Right cardiac atrium (tissue), 5 donors: ENCODE measurements around the gene CARMIL1. TPM values are rescaled to one million over a fixed set of nuclear protein-coding genes. Genes with fewer than 3 reads are reported as not detected.

ENCODE experiments used
- ATAC-seq, 2 donors: fragments of 200-7000 bp; cut with Tn5 transposase; one replicate each; pipeline versions ENCODE4 v1.8.0 to v1.9.1; 2020; ENCODE audit warnings: moderate library complexity in 2 of 2, mild to moderate bottlenecking in 1 of 2
- DNase-seq, 3 donors: peaks; one replicate each; pipeline ENCODE4 v3.0.0-alpha.2; 2020
- H3K27ac ChIP-seq: one replicate; pipeline ENCODE4 v1.5.1; 2013; ENCODE audit warnings: mild to moderate bottlenecking, low read length, control low read depth, moderate library complexity
- H3K27me3 ChIP-seq: one replicate; pipeline ENCODE4 v1.6.1; 2013; ENCODE audit not compliant: control insufficient read depth, insufficient read depth
- H3K4me1 ChIP-seq: one replicate; pipeline ENCODE4 v1.6.1; 2013; ENCODE audit warnings: low read length; ENCODE audit not compliant: control insufficient read depth, insufficient read depth
- H3K4me3 ChIP-seq: one replicate; pipeline ENCODE4 v1.5.1; 2013; ENCODE audit warnings: low read length, control low read depth
- H3K9me3 ChIP-seq: one replicate; pipeline ENCODE4 v1.6.1; 2013; ENCODE audit warnings: low read length; ENCODE audit not compliant: control insufficient read depth
- WGBS: extraction: QIAGEN DNeasy Blood & Tissue Kit; methylation state at CpG from one replicate; pipeline ENCODE4 v1.1.7; 2013; 5-methylcytosine and 5-hydroxymethylcytosine counted together
- intact Hi-C, 4 donors: fragments of 100-400 bp; cut with DNase I; formaldehyde crosslinking; loops; one replicate each; pipeline versions ENCODE4 v1.11.0 to v1.14.0; 2022 to 2023
- polyA plus RNA-seq: library from polyadenylated mRNA; stranded (reverse); fragments of 200-250 nt; gene quantifications from one replicate; pipeline ENCODE4 v1.2.3, GENCODE V29; 2013
- total RNA-seq, 4 donors: library from RNA; stranded (reverse); fragmentation: NEBNext Ultra II Directional; extraction: Animal tissue kit (Norgen Biotek cat#: 25700); gene quantifications; one replicate each; pipeline ENCODE4 v1.2.1, GENCODE V29; 2021
- donor health status: healthy with polysubstance abuse.
- donor health status: DM: no; HTN: yes; CAD: no.
- donor health status: DM: no; HTN: no; CAD: no.
- donor health status: DM: no; HTN: yes; CAD: no; lungs with severe emphysema.
- donor health status: DM: yes; HTN: yes; CAD: no.

Gene CARMIL1
- total and polyA plus RNA-seq, 5 donors, result 9.5 to 19.8 (median 17.7) TPM

- WGBS, result 83% methylated on average over 8 of the region's 8 CpGs
- intact Hi-C loops, result no loop called here
These were observed 30.7 kb downstream of the CARMIL1 start for GRCh38 chr6:25309886-25310285.

DNA sequence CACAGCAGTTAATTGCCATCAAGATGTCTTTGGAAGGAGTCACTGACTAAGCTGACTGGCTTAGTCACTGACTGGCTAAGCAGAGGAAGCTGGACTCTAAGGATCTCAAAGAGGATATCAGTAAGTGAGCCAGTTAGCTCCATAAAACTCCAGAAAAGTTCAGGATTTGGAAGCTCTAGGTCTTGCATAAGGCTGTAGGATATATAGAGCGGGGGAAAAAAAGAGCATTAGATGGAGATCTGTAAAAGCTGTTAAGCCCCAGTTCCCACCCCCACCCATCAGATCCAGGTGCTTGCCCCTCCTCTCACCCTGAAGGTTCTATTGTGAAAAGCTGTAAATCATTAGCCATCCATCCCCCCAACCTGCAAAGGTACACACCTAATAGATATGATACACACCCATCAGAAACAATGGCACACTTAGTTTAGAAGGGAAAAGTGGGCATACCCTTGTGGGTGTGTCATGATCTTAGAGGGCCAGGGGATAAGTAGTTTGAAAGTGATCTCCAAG, 32.2 kb downstream of the CARMIL1 start:
- H3K27ac ChIP-seq, result peak overlapping the region; percentile 71
- intact Hi-C loops, result no loop called here
- WGBS, result 95% methylated on average over 1 of the region's 1 CpG

More at GRCh38 chr6:25309886-25310285, 30.7 kb downstream of the CARMIL1 start:
- ATAC-seq (no peak), DNase-seq (no peak)
- Histone ChIP-seq H3K4me3 (no peak overlapping the region), H3K4me1 (peaks cover 4% of the 10 kb centered on the region), H3K27me3 (no peaks in the 10 kb centered on the region), H3K27ac (no peak overlapping the region), H3K9me3 (no peaks in the 10 kb centered on the region)

DNA sequence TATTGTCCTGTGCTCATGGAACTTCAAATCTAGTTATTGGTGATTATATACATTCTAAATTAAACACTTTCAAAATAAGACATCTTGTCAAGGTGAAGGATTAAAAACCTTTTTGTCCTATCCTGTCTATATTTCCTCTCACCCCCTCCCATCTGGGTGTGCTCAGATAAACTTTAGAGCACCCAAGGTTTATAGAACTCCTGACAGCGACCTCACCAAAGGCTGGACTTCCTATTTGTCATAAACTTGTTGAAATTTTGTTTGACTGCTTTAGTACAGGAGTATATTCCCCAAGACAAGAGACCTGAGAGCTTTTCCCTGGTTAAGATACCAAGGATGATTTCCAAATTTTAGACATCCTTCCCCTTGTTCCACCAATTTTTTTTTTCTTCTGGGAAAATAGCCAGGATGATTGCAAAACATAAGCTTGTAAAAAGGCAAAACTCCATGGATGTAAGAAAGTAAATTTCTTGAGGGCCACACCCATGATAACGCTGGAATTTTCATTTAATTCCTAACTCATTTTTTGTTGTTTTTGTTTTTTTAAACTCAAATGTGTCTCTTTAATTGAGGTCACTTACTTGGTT, 33.0 kb downstream of the CARMIL1 start:
- H3K4me1 ChIP-seq, result peaks cover 8% of the 10 kb centered on the region
- intact Hi-C loops, result no loop called here
- H3K9me3 ChIP-seq, result no peaks in the 10 kb centered on the region
- H3K4me3 ChIP-seq, result no peak overlapping the region
- DNase-seq (no peak), ATAC-seq (peak; percentile 65 to 67)
- no peaks in the 10 kb centered on the region for H3K27me3 ChIP-seq
- H3K27ac ChIP-seq, result no peak overlapping the region
- WGBS, result 36% methylated on average over 2 of the region's 2 CpGs

More for the DNA sequence above, 32.2 kb downstream of the CARMIL1 start:
- H3K9me3 ChIP-seq, result no peaks in the 10 kb centered on the region
- H3K27me3 ChIP-seq, result no peaks in the 10 kb centered on the region
- ATAC-seq (peak; percentile 51 to 53), DNase-seq (no peak)
- peaks cover 7% of the 10 kb centered on the region for H3K4me1 ChIP-seq
- H3K4me3 ChIP-seq, result no peak overlapping the region

- intact Hi-C loops, result no loop called here
- no peaks in the 10 kb centered on the region for H3K9me3 ChIP-seq
- ATAC-seq (peak; percentile 47 to 75), DNase-seq (no peak)
- 1% methylated on average over 2 of the region's 2 CpGs for WGBS
- H3K4me3 ChIP-seq, result no peak overlapping the region
- no peak overlapping the region for H3K27ac ChIP-seq
- no peaks in the 10 kb centered on the region for H3K27me3 ChIP-seq
- peaks cover 8% of the 10 kb centered on the region for H3K4me1 ChIP-seq
These were observed 33.5 kb downstream of the CARMIL1 start for GRCh38 chr6:25312703-25313102.

- Histone ChIP-seq H3K27ac (no peak overlapping the region), H3K9me3 (no peaks in the 10 kb centered on the region), H3K4me3 (no peak overlapping the region), H3K27me3 (no peaks in the 10 kb centered on the region), H3K4me1 (peaks cover 8% of the 10 kb centered on the region)
- intact Hi-C loops, result no loop called here
- WGBS, result 94% methylated on average over 2 of the region's 2 CpGs
- ATAC-seq (no peak), DNase-seq (no peak)
These were observed 35.5 kb downstream of the CARMIL1 start for GRCh38 chr6:25314509-25315175.

DNA sequence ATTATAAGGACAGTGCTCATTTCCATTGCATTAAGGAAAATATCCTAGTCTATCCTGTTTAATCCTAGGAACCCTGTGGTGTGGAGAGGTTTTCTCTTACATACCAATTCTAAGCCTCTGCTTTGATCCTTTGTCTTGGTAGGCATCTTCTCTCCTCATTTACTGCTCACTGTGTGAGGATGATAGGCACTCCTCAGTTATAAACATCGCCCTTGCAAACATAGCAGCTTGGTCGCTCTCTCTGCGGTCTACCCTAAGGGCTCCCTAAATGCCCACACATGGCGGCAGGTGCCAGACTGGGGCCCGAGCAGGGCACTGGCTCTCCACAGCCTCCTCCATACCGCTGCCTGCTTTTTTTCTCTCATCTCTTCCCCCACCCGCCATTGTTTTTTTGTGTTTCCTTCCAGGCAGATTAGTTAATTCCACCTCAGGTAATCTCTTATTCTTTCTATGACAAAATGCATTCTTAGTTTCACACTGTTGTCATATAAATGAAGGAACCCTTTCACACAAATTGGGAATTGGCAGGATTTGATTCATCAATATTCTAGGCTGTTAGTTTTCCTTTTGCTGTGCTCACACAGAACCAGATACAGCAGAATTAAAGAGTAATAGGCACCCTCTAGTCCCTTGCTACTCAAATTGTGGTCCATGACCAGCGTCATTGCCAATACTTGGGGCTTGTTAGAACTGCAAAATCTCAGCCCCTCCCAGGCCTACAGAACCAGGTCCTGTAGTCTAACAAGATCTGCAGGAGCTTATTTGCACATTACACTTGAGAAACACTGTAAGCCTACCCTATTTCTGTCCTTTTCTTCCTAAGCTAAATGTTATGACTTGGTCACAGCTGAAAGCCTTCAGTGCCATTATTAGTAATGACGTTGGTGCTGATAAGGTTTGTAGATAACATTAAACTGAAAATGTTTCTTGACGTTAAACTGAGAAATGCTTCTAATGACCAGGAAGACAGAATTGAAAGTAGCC, 36.3 kb downstream of the CARMIL1 start:
- intact Hi-C loops, result no loop called here
- peak; percentile 29 to 34 for ATAC-seq
- H3K4me3 ChIP-seq, result no peak overlapping the region
- DNase-seq, result no peak
- no peaks in the 10 kb centered on the region for H3K9me3 ChIP-seq
- no peak overlapping the region for H3K27ac ChIP-seq
- no peaks in the 10 kb centered on the region for H3K27me3 ChIP-seq
- WGBS, result 64% methylated on average over 10 of the region's 10 CpGs
- H3K4me1 ChIP-seq, result peaks cover 8% of the 10 kb centered on the region

GRCh38 chr6:25316626-25317025, 37.5 kb downstream of the CARMIL1 start:
- DNase-seq, result no peak
- peaks cover 3% of the 10 kb centered on the region for H3K4me1 ChIP-seq
- no peaks in the 10 kb centered on the region for H3K9me3 ChIP-seq
- H3K27ac ChIP-seq, result no peak overlapping the region
- no peaks in the 10 kb centered on the region for H3K27me3 ChIP-seq
- intact Hi-C loops, result no loop called here
- 84% methylated on average over 4 of the region's 4 CpGs for WGBS
- no peak for ATAC-seq
- no peak overlapping the region for H3K4me3 ChIP-seq

- no peaks in the 10 kb centered on the region for H3K9me3 ChIP-seq
- intact Hi-C loops, result no loop called here
- H3K4me3 ChIP-seq, result no peak overlapping the region
- H3K27ac ChIP-seq, result no peak overlapping the region
- ATAC-seq (no peak), DNase-seq (no peak)
- peaks cover 5% of the 10 kb centered on the region for H3K4me1 ChIP-seq
- 80% methylated on average over 6 of the region's 6 CpGs for WGBS
- no peaks in the 10 kb centered on the region for H3K27me3 ChIP-seq
These were observed 39.4 kb downstream of the CARMIL1 start for GRCh38 chr6:25318589-25318988.

GRCh38 chr6:25320459-25320858, 41.3 kb downstream of the CARMIL1 start:
- Histone ChIP-seq H3K4me1 (peaks cover 11% of the 10 kb centered on the region), H3K27ac (no peak overlapping the region), H3K9me3 (no peaks in the 10 kb centered on the region), H3K27me3 (no peaks in the 10 kb centered on the region), H3K4me3 (no peak overlapping the region)
- 0% methylated on average over 1 of the region's 1 CpG for WGBS
- ATAC-seq (no peak), DNase-seq (no peak)
- intact Hi-C loops, result no loop called here

DNA sequence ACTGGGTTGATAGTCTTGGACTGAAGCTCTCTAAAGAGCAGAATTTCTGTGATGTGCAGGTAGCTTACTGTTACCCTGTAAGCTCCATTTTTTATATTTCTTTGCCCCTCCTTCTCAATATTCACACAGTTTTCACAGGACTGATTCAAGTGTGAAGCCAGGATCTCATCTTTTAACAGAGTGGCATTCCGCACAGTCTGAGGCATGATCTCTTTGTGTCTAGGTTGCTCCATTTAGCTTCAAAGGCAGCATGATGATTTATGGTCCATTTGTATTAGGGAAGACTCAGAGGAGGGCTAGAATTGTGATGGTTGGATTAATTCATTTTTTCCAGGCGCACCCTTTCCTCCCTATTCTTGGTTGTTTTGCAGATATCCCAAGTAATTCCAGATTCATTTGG, 43.5 kb downstream of the CARMIL1 start:
- 93% methylated on average over 2 of the region's 2 CpGs for WGBS
- H3K9me3 ChIP-seq, result no peaks in the 10 kb centered on the region
- H3K27ac ChIP-seq, result no peak overlapping the region
- intact Hi-C loops, result no loop called here
- DNase-seq (no peak), ATAC-seq (no peak)
- H3K4me1 ChIP-seq, result peaks cover 8% of the 10 kb centered on the region
- H3K27me3 ChIP-seq, result no peaks in the 10 kb centered on the region
- H3K4me3 ChIP-seq, result no peak overlapping the region
